Stimulated activated CD4-positive, alpha-beta T cell treated with anti-CD3 and anti-CD28 coated beads, Interleukin-12 subunit alpha, Interleukin-12 subunit beta, amount 100 ng/mL, for 48 hours (primary cell): ENCODE measurements around the gene MKRN3.

Experiments used
- DNase-seq, 3 donors: peaks; one replicate each; pipeline ENCODE4 v3.0.0-alpha.2; 2020; ENCODE audit warnings: low read depth in 2 of 3, low spot score in 1 of 3

The MKRN3 gene

GRCh38 chr15:23565395-23566070 lies at the start of gene MKRN3:
TSS of gene MKRN3 (plus strand) at chr15:23565674. CDS start at chr15:23565783, 109 bp downstream.
- DNase-seq, result peak in 2 of 3 donors; percentile 3 to 6

DNA sequence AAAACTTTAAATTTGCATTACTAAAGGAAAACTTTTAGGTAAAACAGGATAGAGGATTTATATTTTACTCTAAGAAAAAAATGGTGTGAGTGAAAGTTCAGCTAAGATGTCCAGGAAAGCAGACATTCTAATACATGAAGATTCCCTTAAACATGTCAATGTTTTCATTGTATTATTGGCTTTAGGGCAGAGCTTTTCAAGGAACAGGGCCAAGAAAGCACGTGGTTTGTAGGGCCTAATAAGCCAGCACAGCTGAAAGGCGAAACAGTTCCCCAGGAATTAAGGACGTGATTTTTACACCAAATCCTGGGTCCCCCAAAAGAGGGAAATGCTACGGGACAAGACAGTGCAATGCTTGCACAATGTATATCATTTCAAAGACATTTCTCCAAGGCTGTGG lies 48.6 kb upstream of the MKRN3 start:
- DNase-seq, result no peak

DNA sequence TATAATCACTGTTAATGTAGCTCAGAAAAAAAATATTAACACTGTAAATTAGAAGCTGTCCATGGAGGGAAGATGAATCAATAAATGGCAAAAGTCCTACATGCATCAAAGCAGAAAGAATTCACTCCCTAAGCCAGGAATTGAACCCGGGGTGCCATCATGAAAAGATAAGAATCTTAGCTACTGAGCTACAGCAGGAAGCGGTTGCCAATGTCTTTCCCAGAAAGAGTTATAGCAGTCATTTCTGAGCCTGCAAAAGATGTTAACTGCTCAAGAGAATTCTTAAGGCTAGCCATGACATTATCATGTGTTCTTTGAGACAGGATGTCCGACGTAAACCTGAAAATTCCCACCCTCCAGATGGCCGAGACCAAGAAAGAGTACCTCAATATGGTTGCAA lies 47.4 kb upstream of the MKRN3 start:
- no peak for DNase-seq

GRCh38 chr15:23524816-23525215 lies 40.7 kb upstream of the MKRN3 start:
- no peak for DNase-seq

- DNase-seq, result no peak
These were observed 35.6 kb upstream of the MKRN3 start for GRCh38 chr15:23529891-23530290.

GRCh38 chr15:23532024-23532423 lies 33.5 kb upstream of the MKRN3 start:
- DNase-seq, result no peak

DNA sequence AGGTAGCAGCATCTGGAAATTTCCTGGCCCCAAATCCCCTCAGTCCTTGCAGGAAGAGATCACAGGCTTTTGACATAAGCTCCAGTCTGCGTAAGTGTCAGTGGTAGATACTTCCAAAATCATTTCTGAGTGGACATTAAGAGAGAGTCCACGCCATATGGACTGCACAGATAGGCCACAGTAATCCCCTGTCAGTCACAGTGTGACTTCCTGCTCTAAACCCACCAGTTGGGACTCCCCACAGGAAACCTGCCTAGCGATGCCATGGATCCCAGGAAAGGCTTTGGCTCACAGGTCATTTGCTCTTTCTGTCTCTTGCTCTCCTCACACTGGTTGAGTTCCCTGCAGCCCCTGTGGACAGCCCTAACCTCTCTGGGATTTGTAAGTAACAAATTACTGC lies 28.8 kb upstream of the MKRN3 start:
- DNase-seq, result no peak

GRCh38 chr15:23538648-23539047 lies 26.8 kb upstream of the MKRN3 start:
- DNase-seq, result no peak

- DNase-seq, result no peak
These were observed 25.6 kb upstream of the MKRN3 start for GRCh38 chr15:23539892-23540291.

DNA sequence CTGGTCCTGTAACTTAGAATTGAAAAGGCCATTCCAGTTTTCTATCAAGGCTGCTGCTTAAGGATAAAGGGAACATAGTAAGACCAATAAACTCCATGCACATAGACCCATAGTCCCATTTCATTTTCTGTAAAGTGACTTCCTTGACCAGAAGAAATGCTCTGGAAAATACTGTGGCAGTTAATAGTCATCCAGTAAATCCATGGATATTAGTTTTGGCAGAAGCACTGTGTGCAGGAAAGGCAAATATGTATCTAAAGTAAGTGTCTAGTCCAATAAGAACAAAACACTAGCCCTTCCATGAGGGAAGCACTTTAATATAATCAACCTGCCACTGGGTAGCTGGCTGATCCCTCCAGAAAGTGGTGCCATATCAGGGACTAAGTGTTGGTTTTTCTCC lies 19.3 kb upstream of the MKRN3 start:
- DNase-seq, result no peak

GRCh38 chr15:23548071-23548470 lies 17.4 kb upstream of the MKRN3 start:
- DNase-seq, result no peak

DNA sequence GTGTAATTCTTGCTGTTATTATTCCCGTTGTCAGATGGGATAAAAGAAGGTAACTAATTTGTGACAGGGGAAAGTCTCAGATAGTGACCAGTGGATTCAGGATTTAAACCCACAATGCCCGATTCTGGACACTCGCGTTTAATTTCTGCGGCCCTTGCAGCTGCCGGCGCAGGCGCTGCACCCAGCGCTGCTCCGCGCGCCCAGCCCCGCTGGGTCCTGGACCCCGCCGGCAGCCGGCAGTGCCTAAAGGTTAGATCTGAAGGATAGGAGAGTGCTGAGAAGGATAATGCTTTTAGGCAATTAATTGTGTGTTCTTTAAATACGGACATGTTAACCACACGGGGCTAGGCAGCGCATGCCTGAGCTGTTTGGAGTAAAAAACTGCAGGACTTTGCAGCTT lies 3.6 kb upstream of the MKRN3 start:
- DNase-seq, result no peak

DNA sequence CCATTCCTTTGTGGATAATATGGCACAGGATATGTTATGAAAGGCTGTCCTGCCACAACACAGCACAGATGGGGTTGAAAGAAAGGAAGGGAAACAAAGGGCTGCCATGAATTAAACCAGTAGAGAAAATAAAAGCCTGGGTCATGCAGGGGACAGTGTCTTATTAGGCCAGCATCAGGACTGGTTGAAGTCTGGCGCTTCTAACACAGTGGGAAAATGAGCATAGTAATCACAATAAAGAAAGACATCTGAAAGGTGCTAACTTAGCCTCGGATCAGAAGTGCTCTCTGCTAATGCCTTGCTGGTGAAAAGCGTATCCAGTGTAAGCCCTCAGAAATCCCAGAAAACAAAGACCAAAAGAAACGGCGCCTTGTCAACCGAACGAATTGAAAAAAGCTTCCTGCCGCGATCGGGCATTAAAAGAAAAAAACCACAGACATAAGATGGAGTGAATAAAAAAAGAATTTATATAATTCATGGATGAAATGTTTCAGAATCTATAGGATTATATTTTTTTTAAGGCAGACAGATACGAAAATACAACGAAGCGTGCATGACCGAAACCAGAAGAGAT lies 566 bp upstream of the MKRN3 start:
- no peak for DNase-seq

DNA sequence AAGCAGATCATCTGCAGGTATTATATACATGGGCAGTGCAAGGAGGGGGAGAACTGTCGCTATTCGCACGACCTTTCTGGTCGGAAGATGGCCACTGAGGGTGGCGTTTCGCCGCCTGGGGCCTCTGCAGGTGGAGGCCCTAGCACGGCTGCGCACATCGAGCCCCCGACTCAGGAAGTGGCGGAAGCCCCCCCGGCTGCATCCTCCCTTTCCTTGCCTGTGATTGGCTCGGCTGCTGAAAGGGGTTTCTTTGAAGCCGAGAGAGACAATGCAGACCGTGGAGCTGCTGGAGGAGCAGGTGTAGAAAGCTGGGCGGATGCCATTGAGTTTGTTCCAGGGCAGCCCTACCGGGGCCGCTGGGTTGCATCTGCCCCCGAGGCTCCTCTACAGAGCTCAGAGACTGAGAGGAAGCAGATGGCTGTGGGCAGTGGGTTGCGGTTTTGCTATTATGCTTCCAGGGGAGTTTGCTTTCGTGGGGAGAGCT lies 639 bp downstream of the MKRN3 start:
- DNase-seq, result no peak

DNA sequence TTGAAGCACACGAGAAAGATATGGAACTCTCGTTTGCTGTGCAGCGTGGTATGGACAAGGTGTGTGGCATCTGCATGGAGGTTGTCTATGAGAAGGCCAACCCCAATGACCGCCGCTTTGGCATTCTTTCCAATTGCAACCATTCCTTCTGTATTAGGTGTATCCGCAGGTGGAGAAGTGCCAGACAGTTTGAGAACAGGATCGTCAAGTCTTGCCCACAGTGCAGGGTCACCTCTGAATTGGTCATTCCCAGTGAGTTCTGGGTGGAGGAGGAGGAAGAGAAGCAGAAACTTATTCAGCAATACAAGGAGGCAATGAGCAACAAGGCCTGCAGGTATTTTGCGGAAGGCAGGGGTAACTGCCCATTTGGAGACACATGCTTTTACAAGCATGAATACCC lies 1.2 kb downstream of the MKRN3 start:
- no peak for DNase-seq

GRCh38 chr15:23567921-23568320 lies 2.4 kb downstream of the MKRN3 start:
- DNase-seq, result no peak

GRCh38 chr15:23569151-23569925 lies 3.9 kb downstream of the MKRN3 start:
- no peak for DNase-seq

GRCh38 chr15:23570486-23570885 lies 5.0 kb downstream of the MKRN3 start:
- no peak for DNase-seq

GRCh38 chr15:23572844-23573243 lies 7.4 kb downstream of the MKRN3 start:
- DNase-seq, result no peak

DNA sequence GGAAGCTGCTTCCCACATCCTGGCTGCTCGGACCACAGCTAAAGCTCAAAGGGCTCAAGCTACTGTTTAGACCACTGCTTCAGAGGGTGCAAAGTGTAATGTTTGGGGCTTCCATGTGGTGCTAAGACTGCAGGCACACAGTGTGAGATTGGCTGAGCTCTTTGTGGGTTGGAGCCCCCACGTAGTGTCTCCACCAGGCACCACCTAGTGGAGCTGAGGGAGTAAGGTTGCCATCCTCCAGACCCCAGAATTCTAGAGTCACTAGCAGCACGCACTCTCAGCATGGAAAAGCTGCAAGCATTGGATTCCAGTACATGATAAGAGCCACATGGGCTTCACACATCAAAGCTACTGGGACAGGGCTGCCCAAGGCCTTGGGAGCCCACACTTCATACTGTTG lies 9.3 kb downstream of the MKRN3 start:
- DNase-seq, result no peak

GRCh38 chr15:23576061-23576460 lies 10.6 kb downstream of the MKRN3 start:
- DNase-seq, result no peak

GRCh38 chr15:23578521-23579150 lies 13.2 kb downstream of the MKRN3 start:
- no peak for DNase-seq
